NCI-H1436 (cell line): ENCODE results near the gene SUN5.
"Not testable (repeated sequence)": the region's sequence is repeated elsewhere in the genome, so short reads cannot be mapped to it uniquely, and the experiment has no call there.

Source experiments
- DNase-seq: peaks from one replicate; lab custom pipeline; 2025; lab: John Stamatoyannopoulos, UW

SUN5 gene

GRCh38 chr20:33004141-33004751 lies at the start of gene SUN5:
Gene SUN5 (minus strand): TSS chr20:33004433. CDS start chr20:33004340, 93 bp downstream.
- no peak for DNase-seq

GRCh38 chr20:33053291-33054106 lies 49.3 kb upstream of the SUN5 start, which contains the start of gene BPIFB3:
Gene BPIFB3 (plus strand): TSS chr20:33053903. CDS start chr20:33055436, 1,533 bp downstream.
- DNase-seq: no peak

- DNase-seq: no peak
These were observed 47.1 kb upstream of the SUN5 start for GRCh38 chr20:33051333-33051732.

GRCh38 chr20:33046412-33046811 lies 42.2 kb upstream of the SUN5 start:
- no peak for DNase-seq

- DNase-seq: not testable (repeated sequence)
These were observed 41.0 kb upstream of the SUN5 start for GRCh38 chr20:33045129-33045721.

GRCh38 chr20:33043731-33044181 lies 39.5 kb upstream of the SUN5 start:
- no peak for DNase-seq

- DNase-seq: no peak
These were observed 38.9 kb upstream of the SUN5 start for GRCh38 chr20:33042983-33043730.

- DNase-seq: no peak
These were observed 38.2 kb upstream of the SUN5 start for GRCh38 chr20:33042430-33042829.

- DNase-seq: no peak
These were observed 34.0 kb upstream of the SUN5 start for GRCh38 chr20:33038243-33038642.

- no peak for DNase-seq
These were observed 33.2 kb upstream of the SUN5 start for GRCh38 chr20:33037456-33037855.

GRCh38 chr20:33034901-33035492 lies 30.8 kb upstream of the SUN5 start:
- DNase-seq: no peak

GRCh38 chr20:33034115-33034514 lies 29.9 kb upstream of the SUN5 start:
- no peak for DNase-seq

GRCh38 chr20:33033381-33033780 lies 29.1 kb upstream of the SUN5 start:
- no peak for DNase-seq

- DNase-seq: no peak
These were observed 28.3 kb upstream of the SUN5 start for GRCh38 chr20:33032555-33032954.

- DNase-seq: no peak
These were observed 27.3 kb upstream of the SUN5 start, which contains the start of gene BPIFB6 for GRCh38 chr20:33031531-33031930. Gene BPIFB6 (plus strand): TSS chr20:33031648. CDS start chr20:33031648, 0 bp downstream.

GRCh38 chr20:33030569-33030968 lies 26.3 kb upstream of the SUN5 start:
- no peak for DNase-seq

- DNase-seq: no peak
These were observed 25.8 kb upstream of the SUN5 start for GRCh38 chr20:33030076-33030475.

GRCh38 chr20:33028875-33029274 lies 24.6 kb upstream of the SUN5 start:
- DNase-seq: no peak

- no peak for DNase-seq
These were observed 23.8 kb upstream of the SUN5 start for GRCh38 chr20:33027769-33028751.
